Cardiac fibroblast (primary cell): ENCODE data around the gene TIGD4.

ENCODE experiments used
- DNase-seq, 2 donors: peaks; one replicate each; pipeline versions ENCODE4 v3.0.0 to v3.0.0-alpha.2; 2010; ENCODE audit warnings: low read depth in 2 of 2
- H3K4me3 ChIP-seq, 2 donors: replicated peaks in 1 of 2; 1 replicate in 1 of 2; 2 replicates in 1 of 2; pipeline ENCODE4 v1.5.1; 2011; ENCODE audit warnings: low read depth in 2 of 2, low read length in 2 of 2, mild to moderate bottlenecking in 2 of 2, moderate library complexity in 1 of 2
- CTCF ChIP-seq: IDR thresholded peaks from one replicate; pipeline ENCODE4 v1.5.1; 2011; ENCODE audit warnings: low read depth, mild to moderate bottlenecking, low read length, inconsistent platforms

TIGD4 gene

GRCh38 chr4:152779513-152780266, at the start of gene TIGD4, which contains the start of gene ARFIP1:
TIGD4 (minus strand) TSS chr4:152779730; CDS start chr4:152771004, 8,726 bp downstream.
ARFIP1 (plus strand) TSS chr4:152779954; CDS start chr4:152829634, 49,680 bp downstream.
- DNase-seq, result peak; percentile 97 to 98
- TF ChIP-seq CTCF, result peak; percentile 17
- H3K4me3 ChIP-seq, result peak within 1 kb of the TSS; percentile 85 to 86

- TF ChIP-seq CTCF, result no peak
- no peak overlapping the region for H3K4me3 ChIP-seq
- peak in 1 of 2 donors; percentile 48 for DNase-seq
Measured at GRCh38 chr4:152828122-152828521, 48.6 kb upstream of the TIGD4 start.

GRCh38 chr4:152825336-152825735, 45.8 kb upstream of the TIGD4 start:
- H3K4me3 ChIP-seq, result no peak overlapping the region
- TF ChIP-seq CTCF, result no peak
- no peak for DNase-seq

- no peak for DNase-seq
- no peak for TF ChIP-seq CTCF
- no peak overlapping the region for H3K4me3 ChIP-seq
Measured at GRCh38 chr4:152824561-152824960, 45.0 kb upstream of the TIGD4 start.

GRCh38 chr4:152822323-152822722, 42.8 kb upstream of the TIGD4 start:
- no peak overlapping the region for H3K4me3 ChIP-seq
- TF ChIP-seq CTCF, result no peak
- no peak for DNase-seq

- DNase-seq, result no peak
- peak; percentile 10 for TF ChIP-seq CTCF
- no peak overlapping the region for H3K4me3 ChIP-seq
Measured at GRCh38 chr4:152820073-152820472, 40.5 kb upstream of the TIGD4 start.
